Colonic mucosa (tissue), 4 donors: ENCODE results near the gene ATXN3L. TPM values are rescaled to one million over a fixed set of nuclear protein-coding genes. Genes with fewer than 3 reads are reported as not detected.
"Not testable (repeated sequence)": the region's sequence is repeated elsewhere in the genome, so short reads cannot be mapped to it uniquely, and the experiment has no call there.

Experiments
- DNase-seq: peaks from one replicate; pipeline ENCODE4 v3.0.0-alpha.2; 2020
- H3K27ac ChIP-seq: fragments of 200-600 bp; one replicate; pipeline ENCODE4 v1.8.0; 2021
- H3K27me3 ChIP-seq: fragments of 200-600 bp; one replicate; pipeline ENCODE4 v1.8.0; 2021
- H3K36me3 ChIP-seq: fragments of 200-600 bp; one replicate; pipeline ENCODE4 v1.8.0; 2021
- H3K4me1 ChIP-seq: fragments of 200-600 bp; one replicate; pipeline ENCODE4 v1.8.0; 2021; ENCODE audit warnings: mild to moderate bottlenecking
- H3K4me3 ChIP-seq: fragments of 200-600 bp; one replicate; pipeline ENCODE4 v1.8.0; 2021
- H3K9ac ChIP-seq, 2 donors: one replicate each; pipeline ENCODE4 v1.7.0; 2013; ENCODE audit warnings: control low read depth in 2 of 2, low read depth in 2 of 2, low read length in 2 of 2
- H3K9me3 ChIP-seq: fragments of 200-600 bp; one replicate; pipeline ENCODE4 v1.8.0; 2021
- intact Hi-C: fragments of 100-400 bp; cut with DNase I; formaldehyde crosslinking; loops from one replicate; pipeline ENCODE4 v1.14.1; 2022
- total RNA-seq, 2 donors: library from RNA; stranded (reverse); fragmentation: NEBNext Ultra II Directional in 1 of 2; extraction: Animal tissue kit (Norgen Biotek cat#: 25700) in 1 of 2; gene quantifications; one replicate each; pipeline ENCODE4 v1.2.1, GENCODE V29; 2021
- TF ChIP-seq, protein P1 (sequence below): fragments of 200-600 bp; IDR thresholded peaks from one replicate; pipeline ENCODE4 v1.8.0; 2022; ENCODE audit warnings: antibody characterized with exemption, mild to moderate bottlenecking
- donor health status: healthy.
- donor health status: DM: no; HTN: no; CAD: no.
- donor health status: DM: no; HTN: no; CAD: no.

ATXN3L gene
- total RNA-seq, 2 donors from 2014 or later: not detected

DNA sequence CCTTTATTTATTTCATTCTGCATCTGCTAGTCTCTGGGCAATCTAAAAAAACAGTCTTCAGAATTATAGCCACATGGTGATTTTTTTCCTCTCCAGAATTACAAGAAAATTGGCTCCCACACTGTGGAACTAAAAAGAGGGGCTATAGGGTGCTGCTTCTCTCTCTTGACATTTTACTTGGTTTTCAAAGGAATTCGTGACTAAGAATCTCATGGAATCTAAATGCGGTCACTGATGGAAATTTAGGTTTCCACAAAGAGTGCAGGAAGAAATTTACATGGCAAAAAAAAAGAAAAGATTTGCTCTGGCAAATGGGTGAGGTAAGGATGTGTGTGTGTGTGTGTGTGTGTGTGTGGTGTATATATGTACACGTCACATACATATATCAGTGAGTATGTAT, 10.2 kb downstream of the ATXN3L start:
- intact Hi-C loops: no loop called here
- H3K9me3 ChIP-seq: no peaks in the 10 kb centered on the region

DNA sequence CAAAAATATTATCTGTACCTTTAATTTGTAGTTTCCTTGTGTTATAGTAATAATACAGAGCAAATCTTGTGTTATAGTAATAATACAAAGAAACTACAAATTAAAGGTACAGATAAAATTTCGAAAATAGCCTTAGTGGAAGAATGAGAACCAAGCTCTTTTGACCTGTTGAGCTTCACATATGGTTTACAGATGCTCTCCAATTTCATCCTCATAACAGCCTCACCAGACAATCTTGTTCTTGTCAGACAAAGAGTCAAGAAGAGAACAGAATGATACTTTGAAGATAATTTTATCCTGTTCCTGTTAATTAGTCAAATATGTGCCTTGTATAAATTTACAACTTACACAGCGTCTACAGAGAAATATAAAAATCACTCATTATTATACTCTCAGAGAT, 12.8 kb downstream of the ATXN3L start:
- H3K27ac ChIP-seq: no peak overlapping the region
- H3K4me3 ChIP-seq: no peak overlapping the region
- intact Hi-C loops: no loop called here
- H3K27me3 ChIP-seq: no peaks in the 10 kb centered on the region
- H3K9ac ChIP-seq: no peak overlapping the region
- no peak for DNase-seq
- no peaks in the 10 kb centered on the region for H3K4me1 ChIP-seq
- TF ChIP-seq, protein P1, sequence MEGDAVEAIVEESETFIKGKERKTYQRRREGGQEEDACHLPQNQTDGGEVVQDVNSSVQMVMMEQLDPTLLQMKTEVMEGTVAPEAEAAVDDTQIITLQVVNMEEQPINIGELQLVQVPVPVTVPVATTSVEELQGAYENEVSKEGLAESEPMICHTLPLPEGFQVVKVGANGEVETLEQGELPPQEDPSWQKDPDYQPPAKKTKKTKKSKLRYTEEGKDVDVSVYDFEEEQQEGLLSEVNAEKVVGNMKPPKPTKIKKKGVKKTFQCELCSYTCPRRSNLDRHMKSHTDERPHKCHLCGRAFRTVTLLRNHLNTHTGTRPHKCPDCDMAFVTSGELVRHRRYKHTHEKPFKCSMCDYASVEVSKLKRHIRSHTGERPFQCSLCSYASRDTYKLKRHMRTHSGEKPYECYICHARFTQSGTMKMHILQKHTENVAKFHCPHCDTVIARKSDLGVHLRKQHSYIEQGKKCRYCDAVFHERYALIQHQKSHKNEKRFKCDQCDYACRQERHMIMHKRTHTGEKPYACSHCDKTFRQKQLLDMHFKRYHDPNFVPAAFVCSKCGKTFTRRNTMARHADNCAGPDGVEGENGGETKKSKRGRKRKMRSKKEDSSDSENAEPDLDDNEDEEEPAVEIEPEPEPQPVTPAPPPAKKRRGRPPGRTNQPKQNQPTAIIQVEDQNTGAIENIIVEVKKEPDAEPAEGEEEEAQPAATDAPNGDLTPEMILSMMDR: no peak
- H3K36me3 ChIP-seq: no peaks in the 10 kb centered on the region
- no peaks in the 10 kb centered on the region for H3K9me3 ChIP-seq

More for the DNA sequence above, 10.2 kb downstream of the ATXN3L start:
- H3K9ac ChIP-seq: no peak overlapping the region
- no peaks in the 10 kb centered on the region for H3K4me1 ChIP-seq
- H3K27me3 ChIP-seq: no peaks in the 10 kb centered on the region
- H3K27ac ChIP-seq: no peak overlapping the region
- H3K36me3 ChIP-seq: no peaks in the 10 kb centered on the region
- DNase-seq: no peak
- H3K4me3 ChIP-seq: no peak overlapping the region
- TF ChIP-seq, protein P1: no peak

DNA sequence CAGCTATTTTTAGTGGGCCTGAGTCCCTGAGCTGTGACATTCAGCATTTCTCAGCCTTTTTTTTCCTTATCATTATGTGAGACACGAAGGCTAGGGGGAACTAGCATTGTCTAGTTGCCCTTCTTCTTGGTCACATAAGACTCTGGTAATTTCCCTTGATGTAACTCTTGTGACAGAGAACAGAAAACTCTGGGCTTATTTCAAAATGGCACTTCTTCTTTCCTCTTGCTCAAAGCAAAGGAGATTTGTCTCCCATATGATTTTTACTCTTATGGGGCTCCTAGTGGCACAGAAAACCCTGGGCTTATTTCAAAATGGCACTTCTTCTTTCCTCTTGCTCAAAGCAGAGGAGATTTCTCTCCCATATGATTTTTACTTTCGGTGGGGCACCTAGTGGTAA, 14.7 kb downstream of the ATXN3L start:
- Histone ChIP-seq H3K27ac (no peak overlapping the region), H3K4me1 (no peaks in the 10 kb centered on the region), H3K9ac (no peak overlapping the region), H3K4me3 (no peak overlapping the region), H3K27me3 (no peaks in the 10 kb centered on the region), H3K36me3 (no peaks in the 10 kb centered on the region), H3K9me3 (no peaks in the 10 kb centered on the region)
- intact Hi-C loops: no loop called here
- no peak for DNase-seq
- TF ChIP-seq, protein P1: no peak

DNA sequence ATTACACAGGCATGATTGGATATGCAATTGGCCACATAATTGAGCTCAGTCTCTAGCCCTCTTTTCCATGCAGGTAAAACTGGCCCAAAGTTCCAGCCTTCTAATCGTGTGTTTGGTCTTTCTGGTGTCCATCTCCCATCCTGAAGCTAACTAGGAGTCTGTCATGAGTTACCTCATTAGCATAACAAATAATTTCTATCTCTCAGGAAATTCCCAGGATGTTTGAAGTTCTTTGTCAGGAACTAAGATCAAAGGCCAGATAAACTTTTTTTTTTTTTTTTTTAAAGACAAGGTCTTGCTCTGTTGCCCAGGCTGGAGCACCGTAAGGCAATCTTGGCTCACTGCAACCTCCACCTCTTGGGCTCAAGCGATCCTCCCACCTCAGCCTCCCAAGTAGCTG, 15.8 kb downstream of the ATXN3L start:
- no peak overlapping the region for H3K27ac ChIP-seq
- no peaks in the 10 kb centered on the region for H3K36me3 ChIP-seq
- no peaks in the 10 kb centered on the region for H3K9me3 ChIP-seq
- H3K27me3 ChIP-seq: no peaks in the 10 kb centered on the region
- no peaks in the 10 kb centered on the region for H3K4me1 ChIP-seq
- no peak overlapping the region for H3K9ac ChIP-seq
- H3K4me3 ChIP-seq: no peak overlapping the region
- intact Hi-C loops: no loop called here
- TF ChIP-seq, protein P1: no peak
- no peak for DNase-seq

DNA sequence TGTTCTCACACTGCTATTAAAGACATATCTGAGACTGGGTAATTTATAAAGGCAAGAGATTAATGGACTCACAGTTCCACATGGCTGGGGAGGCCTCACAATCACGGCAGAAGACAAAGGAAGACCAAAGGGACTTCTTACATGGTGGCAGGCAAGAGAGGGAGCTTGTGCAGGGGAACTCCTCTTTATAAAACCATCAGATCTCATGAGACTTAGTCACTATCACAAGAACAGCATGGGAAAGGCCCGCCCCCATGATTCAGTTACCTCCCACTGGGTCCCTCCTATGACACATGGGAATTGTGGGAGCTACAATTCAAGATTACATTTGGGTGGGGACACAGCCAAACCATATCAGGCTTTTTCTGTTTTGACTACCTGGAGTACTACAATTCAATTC, 16.6 kb downstream of the ATXN3L start:
- H3K36me3 ChIP-seq, DNase-seq, H3K9ac ChIP-seq, H3K9me3 ChIP-seq, H3K4me3 ChIP-seq, intact Hi-C loops, H3K27ac ChIP-seq, H3K27me3 ChIP-seq, H3K4me1 ChIP-seq: not testable (repeated sequence)

DNA sequence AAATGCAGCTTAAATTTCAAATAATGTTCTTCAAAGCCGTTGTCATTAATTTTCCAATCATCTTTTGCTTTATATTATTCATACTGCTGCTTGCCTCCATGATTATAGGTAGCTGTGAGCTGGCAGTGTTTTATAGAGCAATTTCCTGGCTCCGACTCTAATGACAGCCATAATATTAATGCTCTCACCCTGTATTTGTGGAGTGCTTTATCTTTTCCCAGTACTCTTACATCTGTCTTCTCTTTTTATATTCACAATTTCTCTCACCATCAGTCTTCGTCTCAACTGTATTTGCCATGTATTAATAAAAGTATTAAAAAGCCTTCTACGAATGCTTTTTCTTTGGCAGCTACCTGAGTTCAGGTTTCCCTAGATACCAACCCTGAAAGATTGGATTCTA, 21.0 kb downstream of the ATXN3L start:
- no peak for DNase-seq
- no peaks in the 10 kb centered on the region for H3K9me3 ChIP-seq
- H3K27ac ChIP-seq: no peak overlapping the region
- H3K36me3 ChIP-seq: no peaks in the 10 kb centered on the region
- intact Hi-C loops: no loop called here
- H3K4me3 ChIP-seq: no peak overlapping the region
- no peaks in the 10 kb centered on the region for H3K4me1 ChIP-seq
- no peaks in the 10 kb centered on the region for H3K27me3 ChIP-seq
- no peak overlapping the region for H3K9ac ChIP-seq
- TF ChIP-seq, protein P1: no peak
